HG03432 (cell line): Measurements from ENCODE around the gene MRPL14.

Experiments
- ATAC-seq: cut with Tn5 transposase; IDR thresholded peaks from one replicate; pipeline ENCODE4 v1.9.1; 2021; ENCODE audit warnings: mild to moderate bottlenecking, moderate library complexity; ENCODE audit not compliant: unreplicated experiment

Gene MRPL14

GRCh38 chr6:44067173-44068139 is 59.8 kb downstream of the MRPL14 start:
- no peak for ATAC-seq

- ATAC-seq: no peak
Measured at GRCh38 chr6:44066394-44067172, 60.7 kb downstream of the MRPL14 start.

GRCh38 chr6:44065443-44066140 is 61.7 kb downstream of the MRPL14 start:
- ATAC-seq: no peak

- ATAC-seq: no peak
Measured at GRCh38 chr6:44064948-44065272, 62.3 kb downstream of the MRPL14 start.

- no peak for ATAC-seq
Measured at GRCh38 chr6:44064089-44064947, 62.9 kb downstream of the MRPL14 start.

- no peak for ATAC-seq
Measured at GRCh38 chr6:44063561-44064059, 63.6 kb downstream of the MRPL14 start.
